ENCODE data around the gene SVEP1.

Gene SVEP1

DNA sequence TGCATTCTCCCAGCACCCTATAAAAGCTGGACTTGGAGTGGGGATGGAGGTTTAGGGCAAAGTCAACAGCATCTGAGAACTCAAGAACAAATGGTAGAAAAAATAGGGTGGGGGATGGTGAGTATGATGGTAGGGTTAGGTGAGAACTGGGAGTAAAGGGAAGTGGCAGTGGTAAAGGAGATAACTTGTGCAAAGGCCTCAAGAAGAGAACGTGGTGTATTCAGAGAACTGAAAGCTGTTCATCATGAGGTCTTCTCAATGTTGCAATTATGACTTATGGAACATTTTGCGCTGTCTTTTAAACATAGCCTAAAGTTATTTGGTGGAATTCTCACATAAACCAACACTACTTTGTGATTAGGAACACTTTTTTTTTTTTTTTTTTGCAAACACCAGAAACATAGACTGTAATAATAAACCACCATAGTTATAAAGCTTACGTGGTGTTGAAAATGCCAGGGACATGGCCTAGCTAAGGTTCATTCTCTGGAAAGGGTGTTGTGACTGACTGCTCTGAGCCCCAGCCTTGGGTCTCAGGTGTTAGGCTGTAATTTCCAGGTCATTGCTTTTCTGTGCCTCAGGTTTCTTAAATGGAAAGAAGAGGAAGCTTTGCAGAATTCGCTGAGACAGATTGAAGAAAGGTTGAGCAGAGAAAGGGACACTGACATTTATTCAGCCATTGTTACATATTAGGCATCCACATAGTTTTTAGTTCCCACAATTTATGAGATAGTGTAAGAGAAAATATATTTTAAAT is 222.7 kb downstream of the SVEP1 start:
- no peak for DNase-seq

DNA sequence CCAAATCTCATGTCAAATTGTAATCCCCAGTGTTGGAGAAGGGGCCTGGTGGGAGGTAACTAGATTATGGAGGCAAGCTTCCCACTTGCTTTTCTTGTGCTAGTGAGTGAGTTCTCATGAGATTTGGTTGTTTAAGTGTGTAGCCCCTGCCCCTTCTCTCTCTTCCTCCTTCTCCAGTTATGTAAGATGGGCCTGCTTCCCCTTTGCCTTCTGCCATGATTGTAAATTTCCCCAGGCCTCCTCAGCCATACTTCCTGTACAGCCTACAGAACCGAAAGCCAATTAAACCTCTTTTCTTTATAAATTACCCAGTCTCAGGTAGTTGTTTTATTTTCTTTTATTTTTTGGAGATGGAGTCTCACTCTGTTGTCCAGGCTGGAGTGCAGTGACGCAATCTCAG is 223.6 kb downstream of the SVEP1 start:
- DNase-seq = no peak

DNA sequence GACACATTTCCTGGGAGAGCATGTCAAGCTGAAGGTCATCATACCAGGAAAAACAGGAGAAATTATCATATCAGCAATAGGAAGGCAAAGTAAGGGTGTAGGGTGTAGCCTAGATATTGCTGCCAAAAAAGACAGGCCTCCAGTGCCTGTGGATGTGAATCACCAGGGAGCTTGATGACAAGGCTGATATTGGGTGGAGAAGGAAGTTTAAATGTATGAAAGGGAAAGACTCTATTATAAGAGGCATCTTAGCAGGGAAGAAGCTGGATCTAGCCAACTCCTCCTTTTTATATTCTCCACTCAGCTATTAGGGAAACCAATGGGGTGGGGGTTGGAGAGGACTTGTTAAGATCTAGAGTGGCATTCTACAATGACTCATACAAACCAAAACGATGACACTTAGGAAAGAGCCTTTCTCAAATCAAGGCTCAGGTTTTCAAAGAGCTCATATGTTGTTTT is 228.5 kb downstream of the SVEP1 start:
- no peak for DNase-seq

- no peak for DNase-seq
These were observed 233.2 kb downstream of the SVEP1 start for GRCh38 chr9:110346325-110346724.

- DNase-seq = no peak
These were observed 234.7 kb downstream of the SVEP1 start for GRCh38 chr9:110344821-110345220.

- DNase-seq = no peak
These were observed 236.0 kb downstream of the SVEP1 start for GRCh38 chr9:110343551-110343950.

- no peak for DNase-seq
These were observed 239.2 kb downstream of the SVEP1 start for GRCh38 chr9:110340306-110340705.

DNA sequence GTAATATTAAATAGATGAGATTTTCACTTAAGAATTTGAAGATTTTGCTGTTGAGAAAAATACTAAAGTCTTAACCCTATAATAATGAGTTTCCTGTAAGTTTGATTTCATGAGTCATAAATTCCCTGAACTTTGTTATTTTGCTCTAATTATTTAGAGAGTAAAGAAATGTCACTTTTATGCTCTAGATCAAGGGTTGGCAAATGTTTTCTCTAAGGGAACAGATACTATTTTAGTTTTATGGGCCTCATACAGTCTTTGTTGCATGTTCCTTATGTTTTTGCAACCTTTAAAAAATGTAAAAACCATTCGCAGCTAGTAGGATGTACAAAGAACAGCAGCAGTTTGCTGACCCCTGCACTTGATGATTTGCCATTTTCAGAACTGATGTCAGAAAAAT is 241.4 kb downstream of the SVEP1 start:
- no peak for DNase-seq

DNA sequence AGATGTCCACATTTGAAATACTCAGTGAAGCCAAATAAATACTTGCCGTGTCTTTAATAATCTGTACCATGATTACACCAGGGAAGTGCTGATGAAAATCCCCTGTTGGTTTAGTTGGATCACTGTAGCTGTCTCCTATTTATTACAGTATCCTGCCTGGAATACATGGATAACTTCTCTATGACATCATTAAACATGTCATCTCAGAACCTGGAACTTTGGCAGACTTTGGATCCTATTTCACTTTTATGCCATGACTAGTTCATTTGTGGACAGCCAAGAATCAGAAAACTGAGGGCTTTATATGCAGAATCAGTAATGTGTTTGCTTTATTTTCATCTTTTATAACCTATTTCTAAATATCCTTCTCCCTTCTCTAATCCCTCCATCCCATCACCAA is 241.8 kb downstream of the SVEP1 start, which contains the start of gene TXNDC8:
Gene TXNDC8 (minus strand): TSS at position 137 of the 400 bp plus-strand sequence.
- no peak for DNase-seq

- DNase-seq = no peak
These were observed 243.2 kb downstream of the SVEP1 start for GRCh38 chr9:110336363-110336762.

GRCh38 chr9:110334871-110335270 is 244.7 kb downstream of the SVEP1 start:
- DNase-seq = no peak

GRCh38 chr9:110334183-110334582 is 245.4 kb downstream of the SVEP1 start:
- no peak for DNase-seq

GRCh38 chr9:110332766-110333165 is 246.8 kb downstream of the SVEP1 start:
- no peak for DNase-seq

DNA sequence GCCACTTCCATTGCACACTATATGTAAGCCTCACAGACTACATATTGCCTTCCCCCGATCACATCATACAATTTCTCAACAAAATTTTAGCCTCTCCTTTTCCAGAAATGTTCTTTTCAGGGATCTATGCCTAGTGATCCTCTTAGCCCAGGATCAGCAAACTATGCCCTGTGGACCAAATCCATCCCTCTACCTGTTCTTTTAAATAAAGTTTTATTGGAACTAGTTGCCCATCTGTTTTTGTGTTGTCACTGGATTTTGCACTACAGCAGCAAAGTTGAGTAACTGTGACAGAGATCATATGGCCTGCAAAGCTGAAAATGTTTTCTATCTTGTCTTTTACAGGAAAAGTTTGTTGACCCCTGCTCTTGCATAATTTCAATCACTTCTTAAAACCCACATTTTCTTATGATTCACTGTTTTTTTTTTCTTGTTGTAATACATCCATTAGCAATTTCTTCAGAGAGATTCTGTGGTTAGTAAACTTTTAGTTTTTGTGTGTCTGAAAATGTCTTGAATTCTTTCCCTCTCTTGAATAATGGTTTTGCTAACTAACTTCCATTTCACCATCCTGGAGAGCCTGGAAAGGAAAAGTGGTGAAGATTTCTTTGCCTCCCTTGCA is 248.9 kb downstream of the SVEP1 start:
- DNase-seq = no peak

DNA sequence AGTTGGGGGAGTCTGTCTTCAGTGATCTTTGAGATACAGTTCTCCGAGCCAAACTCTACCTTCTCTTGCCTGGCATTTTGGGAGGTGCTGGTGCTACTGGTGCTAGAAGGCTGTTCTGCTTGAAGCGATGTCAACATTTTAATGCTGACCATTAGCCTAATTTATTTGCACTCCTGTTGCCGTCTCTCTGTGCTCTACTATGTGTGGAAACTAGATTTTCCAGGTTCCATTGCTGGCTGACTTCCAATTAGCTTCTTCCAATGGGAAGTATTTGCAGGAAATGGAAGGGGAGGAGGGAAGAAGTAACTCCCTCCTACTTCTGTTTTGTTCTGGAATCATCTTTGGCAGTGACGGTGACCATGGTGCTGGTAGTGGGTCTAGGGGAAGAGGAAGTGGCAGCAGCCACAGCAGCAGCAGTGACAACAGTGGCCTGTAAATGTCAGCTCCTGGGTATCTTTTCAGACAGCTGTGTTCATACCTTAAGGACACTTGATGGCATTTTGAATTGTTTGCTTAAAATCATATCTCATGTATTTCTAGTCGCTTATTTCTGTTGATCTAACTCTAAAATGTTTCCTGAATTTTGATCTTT is 249.8 kb downstream of the SVEP1 start:
- no peak for DNase-seq

GRCh38 chr9:110328763-110329162 is 250.8 kb downstream of the SVEP1 start:
- DNase-seq = no peak

GRCh38 chr9:110327716-110328115 is 251.8 kb downstream of the SVEP1 start:
- no peak for DNase-seq

DNA sequence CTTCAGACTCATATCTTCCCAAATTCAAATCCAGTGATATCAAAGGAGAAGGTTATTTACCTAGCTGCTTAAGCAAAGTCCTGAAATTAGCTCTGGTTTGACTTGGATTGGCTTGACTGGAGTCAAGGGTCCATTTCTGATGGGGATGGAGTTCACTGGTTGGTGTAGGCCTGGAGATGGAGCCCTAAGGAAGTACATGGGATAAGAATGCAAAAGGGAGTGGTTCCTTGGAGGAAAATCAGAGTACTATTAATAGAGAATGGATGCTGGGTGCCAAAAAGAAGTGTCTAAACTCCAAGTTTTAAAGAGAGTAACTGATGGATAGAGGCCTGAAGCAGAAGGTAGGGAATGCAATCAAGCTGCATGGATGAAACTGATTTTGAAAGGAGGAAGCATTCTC is 255.7 kb downstream of the SVEP1 start:
- DNase-seq = no peak

DNA sequence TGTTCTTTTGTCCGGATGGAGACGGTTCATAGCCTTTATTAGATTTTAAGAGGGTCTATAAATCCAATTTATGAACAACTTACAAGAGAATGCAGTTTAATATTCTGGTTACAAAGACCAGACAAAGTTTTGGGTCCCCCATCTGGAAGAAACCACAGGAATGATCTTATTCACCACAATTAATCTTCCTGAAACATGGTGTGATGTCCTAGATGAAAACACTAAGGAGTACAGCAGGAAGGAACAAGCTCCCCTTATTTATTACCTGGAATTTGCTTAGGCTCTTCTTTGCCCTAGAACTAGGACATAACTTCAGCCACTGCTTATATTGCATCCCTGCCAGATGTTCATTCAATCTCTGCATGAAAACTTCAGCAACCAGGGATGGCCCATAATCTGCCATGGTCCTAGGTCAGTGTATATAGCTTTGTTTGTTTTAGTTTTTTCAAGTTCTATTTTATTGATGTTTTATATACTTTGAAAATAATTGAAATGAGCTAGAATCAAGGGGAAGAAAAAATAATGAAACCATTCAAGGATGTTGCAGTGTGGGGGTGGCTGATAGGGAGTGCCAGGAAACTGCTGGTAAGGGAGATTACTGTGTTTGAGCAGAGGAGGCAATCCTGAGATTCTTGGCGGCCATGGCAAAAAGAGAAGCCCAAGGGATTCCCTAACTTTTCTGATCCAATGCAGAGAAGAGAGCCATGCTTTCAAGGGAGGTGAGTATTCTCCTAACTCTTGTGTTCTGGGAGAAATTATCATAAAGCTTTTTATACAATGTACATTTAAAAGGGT is 258.7 kb downstream of the SVEP1 start:
- DNase-seq = no peak

DNA sequence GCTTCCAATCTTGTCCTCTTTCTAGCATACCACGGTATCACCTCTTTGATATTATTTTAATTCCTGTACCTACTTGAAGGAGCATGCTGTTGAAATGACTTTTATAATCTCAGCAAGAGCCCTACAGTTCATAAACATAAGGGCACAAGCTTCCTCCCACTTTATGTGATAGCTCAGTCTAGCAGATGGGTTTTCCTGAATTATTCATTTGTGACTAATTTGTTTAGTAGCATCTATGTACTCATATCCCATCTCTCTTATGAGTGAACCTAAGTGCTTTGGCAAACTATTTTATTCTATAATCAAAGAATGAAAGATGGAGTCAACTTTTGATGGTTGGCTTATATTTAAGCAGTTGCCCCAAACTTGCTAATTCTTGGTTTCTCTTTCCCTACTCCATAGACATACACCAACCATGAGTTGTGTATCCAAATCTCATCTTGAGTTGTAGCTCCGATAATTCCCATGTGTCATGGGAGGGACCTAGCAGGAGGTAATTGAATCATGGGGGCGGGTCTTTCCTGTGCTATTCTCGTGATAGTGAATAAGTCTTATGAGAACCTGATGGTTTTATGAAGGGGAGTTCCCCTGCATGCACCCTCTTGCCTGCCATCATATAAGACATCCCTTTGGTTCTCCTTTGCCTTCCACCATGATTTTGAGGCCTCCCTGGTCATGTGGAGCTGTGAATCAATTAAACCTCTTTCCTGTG is 259.6 kb downstream of the SVEP1 start:
- DNase-seq = no peak

GRCh38 chr9:110317911-110318310 is 261.6 kb downstream of the SVEP1 start:
- no peak for DNase-seq

GRCh38 chr9:110316261-110317075 is 263.1 kb downstream of the SVEP1 start:
- DNase-seq = no peak
